GM21528 (cell line): Measurements from ENCODE around the gene UNC5A.

ENCODE experiments used
- ATAC-seq: cut with Tn5 transposase; IDR thresholded peaks from one replicate; pipeline ENCODE4 v1.9.1; 2021; ENCODE audit warnings: mild to moderate bottlenecking, moderate library complexity; ENCODE audit not compliant: unreplicated experiment, low FRiP score

UNC5A gene

GRCh38 chr5:176781054-176781375, 29.3 kb upstream of the UNC5A start:
- no peak for ATAC-seq

GRCh38 chr5:176781638-176782570, 28.5 kb upstream of the UNC5A start:
- ATAC-seq, result no peak

GRCh38 chr5:176784218-176785165, 25.9 kb upstream of the UNC5A start:
- no peak for ATAC-seq

- no peak for ATAC-seq
Measured at GRCh38 chr5:176785184-176786145, 24.9 kb upstream of the UNC5A start.

- ATAC-seq, result no peak
Measured at GRCh38 chr5:176787676-176788075, 22.7 kb upstream of the UNC5A start.

- no peak for ATAC-seq
Measured at GRCh38 chr5:176788091-176788490, 22.3 kb upstream of the UNC5A start.

- no peak for ATAC-seq
Measured at GRCh38 chr5:176788941-176789872, 21.2 kb upstream of the UNC5A start.

- ATAC-seq, result no peak
Measured at GRCh38 chr5:176789873-176790615, 20.3 kb upstream of the UNC5A start.

- ATAC-seq, result no peak
Measured at GRCh38 chr5:176790941-176791340, 19.4 kb upstream of the UNC5A start.

GRCh38 chr5:176792655-176793342, 17.6 kb upstream of the UNC5A start:
- no peak for ATAC-seq

- no peak for ATAC-seq
Measured at GRCh38 chr5:176793343-176793699, 17.0 kb upstream of the UNC5A start.

GRCh38 chr5:176793736-176794135, 16.6 kb upstream of the UNC5A start:
- ATAC-seq, result no peak

- ATAC-seq, result no peak
Measured at GRCh38 chr5:176794509-176794908, 15.8 kb upstream of the UNC5A start.

GRCh38 chr5:176796411-176796810, 13.9 kb upstream of the UNC5A start:
- no peak for ATAC-seq

- no peak for ATAC-seq
Measured at GRCh38 chr5:176796970-176797369, 13.4 kb upstream of the UNC5A start.

- ATAC-seq, result no peak
Measured at GRCh38 chr5:176797456-176798050, 12.8 kb upstream of the UNC5A start.

GRCh38 chr5:176798086-176798876, 12.1 kb upstream of the UNC5A start:
- ATAC-seq, result no peak
